Glutamatergic neuron (in vitro differentiated cells): ENCODE results near the gene TGM2. TPM values are rescaled to one million over a fixed set of nuclear protein-coding genes. Genes with fewer than 3 reads are reported as not detected.

Source experiments
- DNase-seq: peaks from one replicate; pipeline ENCODE4 v3.0.0; 2022
- H3K27ac Mint-ChIP-seq: one replicate; pipeline ENCODE4 v1.8.0; 2020; ENCODE audit warnings: mild to moderate bottlenecking, mixed read lengths, inconsistent platforms; ENCODE audit not compliant: unreplicated experiment
- H3K27me3 Mint-ChIP-seq: one replicate; pipeline ENCODE4 v1.8.0; 2020; ENCODE audit warnings: mild to moderate bottlenecking, moderate library complexity, mixed read lengths, inconsistent platforms; ENCODE audit not compliant: unreplicated experiment
- H3K36me3 Mint-ChIP-seq: one replicate; pipeline ENCODE4 v1.8.0; 2020; ENCODE audit warnings: mild to moderate bottlenecking, mixed read lengths, inconsistent platforms; ENCODE audit not compliant: unreplicated experiment
- H3K4me1 Mint-ChIP-seq: one replicate; pipeline ENCODE4 v1.8.0; 2020; ENCODE audit warnings: mild to moderate bottlenecking, low read depth, mixed read lengths, inconsistent platforms; ENCODE audit not compliant: unreplicated experiment
- H3K4me3 Mint-ChIP-seq: one replicate; pipeline ENCODE4 v1.8.0; 2020; ENCODE audit warnings: mild to moderate bottlenecking, mixed read lengths, inconsistent platforms; ENCODE audit not compliant: unreplicated experiment
- H3K9me3 Mint-ChIP-seq: one replicate; pipeline ENCODE4 v1.8.0; 2020; ENCODE audit warnings: mild to moderate bottlenecking, moderate library complexity, mixed read lengths, inconsistent platforms; ENCODE audit not compliant: unreplicated experiment
- total RNA-seq: library from RNA; stranded (reverse); fragmentation: NEBNext Ultra II Directional; extraction: Animal tissue kit (Norgen Biotek cat#: 25700); gene quantifications from one replicate; pipeline ENCODE4 v1.2.1, GENCODE V29; 2021; ENCODE audit not compliant: unreplicated experiment
- TF ChIP-seq, protein P1 (sequence below): fragments of 200-600 bp; sonication (generic); IDR thresholded peaks from one replicate; pipeline ENCODE4 v1.5.0; 2021; ENCODE audit not compliant: partially characterized antibody, unreplicated experiment

TGM2 gene
- total RNA-seq, 1 donor from 2014 or later: not detected

DNA sequence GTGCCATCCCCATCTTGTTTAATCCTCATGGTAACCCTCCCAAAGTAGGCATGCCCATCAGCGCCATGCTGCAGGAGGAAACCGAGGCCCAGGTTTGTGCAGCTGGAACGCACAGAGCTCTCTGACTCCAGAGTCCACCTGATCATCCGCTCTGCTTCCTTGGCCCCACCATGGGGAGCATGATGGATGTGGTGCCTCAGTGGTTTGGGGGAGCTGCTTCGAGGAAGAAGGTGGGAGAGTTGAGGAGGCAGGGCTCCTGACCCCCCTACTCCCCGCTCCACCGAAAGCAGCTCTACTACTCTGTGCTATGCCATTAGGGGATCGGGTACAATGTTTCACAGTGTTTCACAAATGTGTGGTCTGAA lies 52.2 kb downstream of the TGM2 start:
- Mint-ChIP-seq H3K4me1 (peaks cover 6% of the 10 kb centered on the region), H3K4me3 (no peak overlapping the region), H3K36me3 (no peaks in the 10 kb centered on the region), H3K27ac (no peak overlapping the region), H3K9me3 (peaks cover 1% of the 10 kb centered on the region), H3K27me3 (peaks cover 2% of the 10 kb centered on the region)
- TF ChIP-seq, protein P1, sequence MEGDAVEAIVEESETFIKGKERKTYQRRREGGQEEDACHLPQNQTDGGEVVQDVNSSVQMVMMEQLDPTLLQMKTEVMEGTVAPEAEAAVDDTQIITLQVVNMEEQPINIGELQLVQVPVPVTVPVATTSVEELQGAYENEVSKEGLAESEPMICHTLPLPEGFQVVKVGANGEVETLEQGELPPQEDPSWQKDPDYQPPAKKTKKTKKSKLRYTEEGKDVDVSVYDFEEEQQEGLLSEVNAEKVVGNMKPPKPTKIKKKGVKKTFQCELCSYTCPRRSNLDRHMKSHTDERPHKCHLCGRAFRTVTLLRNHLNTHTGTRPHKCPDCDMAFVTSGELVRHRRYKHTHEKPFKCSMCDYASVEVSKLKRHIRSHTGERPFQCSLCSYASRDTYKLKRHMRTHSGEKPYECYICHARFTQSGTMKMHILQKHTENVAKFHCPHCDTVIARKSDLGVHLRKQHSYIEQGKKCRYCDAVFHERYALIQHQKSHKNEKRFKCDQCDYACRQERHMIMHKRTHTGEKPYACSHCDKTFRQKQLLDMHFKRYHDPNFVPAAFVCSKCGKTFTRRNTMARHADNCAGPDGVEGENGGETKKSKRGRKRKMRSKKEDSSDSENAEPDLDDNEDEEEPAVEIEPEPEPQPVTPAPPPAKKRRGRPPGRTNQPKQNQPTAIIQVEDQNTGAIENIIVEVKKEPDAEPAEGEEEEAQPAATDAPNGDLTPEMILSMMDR: no peak
- DNase-seq: no peak

DNA sequence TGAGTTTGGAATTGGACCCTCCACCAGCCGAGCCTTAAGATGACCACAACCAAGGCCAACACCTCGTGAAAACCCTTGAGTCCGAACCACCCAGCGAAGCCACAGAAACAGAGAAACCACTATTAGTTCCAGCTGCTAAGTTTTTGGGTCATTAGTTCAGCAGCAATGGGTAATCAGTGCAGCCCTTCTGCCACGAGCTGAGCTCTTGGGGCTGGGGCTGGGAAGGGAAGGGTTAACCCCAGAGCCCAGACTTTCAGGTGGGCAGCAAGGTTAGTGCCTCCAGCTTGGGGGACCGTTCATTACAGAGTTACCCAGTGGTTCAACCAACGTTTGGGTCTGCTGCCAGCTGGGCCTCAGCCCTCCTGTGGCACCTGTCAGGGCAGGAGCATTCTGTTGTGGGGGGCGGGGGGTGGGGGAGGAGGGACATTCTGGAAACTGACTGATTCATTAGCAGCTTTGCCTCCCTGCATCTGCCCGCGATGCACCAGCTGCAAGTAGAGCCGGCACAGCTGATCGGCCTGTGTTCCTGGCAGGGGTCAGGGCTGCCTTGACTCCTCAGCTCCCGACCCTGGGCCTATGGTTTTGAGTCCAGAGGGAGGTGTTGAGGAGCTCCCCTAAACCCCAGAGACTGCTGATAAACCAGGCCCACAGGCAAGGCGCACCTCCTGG lies 52.7 kb downstream of the TGM2 start:
- Mint-ChIP-seq H3K27ac (no peak overlapping the region), H3K36me3 (no peaks in the 10 kb centered on the region), H3K4me3 (no peak overlapping the region), H3K27me3 (peaks cover 2% of the 10 kb centered on the region), H3K9me3 (peaks cover 1% of the 10 kb centered on the region), H3K4me1 (peaks cover 6% of the 10 kb centered on the region)
- DNase-seq: no peak
- TF ChIP-seq, protein P1: no peak

- Mint-ChIP-seq H3K36me3 (no peaks in the 10 kb centered on the region), H3K4me3 (no peak overlapping the region), H3K27me3 (peaks cover 2% of the 10 kb centered on the region), H3K9me3 (peaks cover 1% of the 10 kb centered on the region), H3K27ac (no peak overlapping the region), H3K4me1 (peaks cover 6% of the 10 kb centered on the region)
- TF ChIP-seq, protein P1: no peak
- DNase-seq: no peak
Observed at GRCh38 chr20:38111366-38112232, 53.5 kb downstream of the TGM2 start.

DNA sequence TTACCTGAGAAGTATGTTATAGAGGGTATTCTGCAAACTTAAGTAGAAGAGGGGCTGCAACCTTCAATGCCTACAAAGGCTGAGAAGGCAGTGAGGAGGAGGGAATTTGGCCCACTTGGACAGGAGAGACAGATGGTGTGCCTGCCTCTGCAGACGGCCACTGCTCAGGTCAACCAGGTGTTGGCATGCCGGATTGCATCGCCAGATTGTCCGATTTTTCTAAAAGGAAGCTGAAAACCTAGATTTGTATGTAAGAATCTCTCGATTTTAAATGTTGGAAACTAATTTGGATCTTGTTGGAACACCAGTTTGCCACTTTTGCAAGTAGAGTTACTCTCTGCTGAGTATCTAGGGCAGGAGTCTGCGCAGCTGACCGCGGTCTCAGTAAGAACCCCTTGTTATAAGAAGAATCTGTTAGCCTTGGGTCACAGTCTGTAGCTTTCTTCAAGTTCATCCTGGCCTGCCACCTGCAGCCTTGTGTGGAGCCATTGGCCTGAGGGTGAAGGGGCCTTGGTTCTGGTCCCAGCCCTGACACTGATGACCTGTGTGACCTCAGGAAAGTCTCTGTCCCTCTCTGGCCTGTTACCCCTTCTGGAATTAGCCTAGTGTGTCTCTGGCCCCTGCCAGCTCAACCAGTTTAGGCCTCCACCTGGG lies 54.4 kb downstream of the TGM2 start:
- H3K27ac Mint-ChIP-seq: no peak overlapping the region
- H3K36me3 Mint-ChIP-seq: no peaks in the 10 kb centered on the region
- H3K9me3 Mint-ChIP-seq: peaks cover 1% of the 10 kb centered on the region
- H3K27me3 Mint-ChIP-seq: peaks cover 2% of the 10 kb centered on the region
- H3K4me3 Mint-ChIP-seq: no peak overlapping the region
- H3K4me1 Mint-ChIP-seq: peaks cover 6% of the 10 kb centered on the region
- no peak for DNase-seq
- TF ChIP-seq, protein P1: no peak
